ENCODE measurements around the gene GNG7. TPM values are rescaled to one million over a fixed set of nuclear protein-coding genes. Genes with fewer than 3 reads are reported as not detected.

Gene GNG7
- polyA plus RNA-seq, 3 donors: 1.1 to 1.6 (median 1.3) TPM

DNA sequence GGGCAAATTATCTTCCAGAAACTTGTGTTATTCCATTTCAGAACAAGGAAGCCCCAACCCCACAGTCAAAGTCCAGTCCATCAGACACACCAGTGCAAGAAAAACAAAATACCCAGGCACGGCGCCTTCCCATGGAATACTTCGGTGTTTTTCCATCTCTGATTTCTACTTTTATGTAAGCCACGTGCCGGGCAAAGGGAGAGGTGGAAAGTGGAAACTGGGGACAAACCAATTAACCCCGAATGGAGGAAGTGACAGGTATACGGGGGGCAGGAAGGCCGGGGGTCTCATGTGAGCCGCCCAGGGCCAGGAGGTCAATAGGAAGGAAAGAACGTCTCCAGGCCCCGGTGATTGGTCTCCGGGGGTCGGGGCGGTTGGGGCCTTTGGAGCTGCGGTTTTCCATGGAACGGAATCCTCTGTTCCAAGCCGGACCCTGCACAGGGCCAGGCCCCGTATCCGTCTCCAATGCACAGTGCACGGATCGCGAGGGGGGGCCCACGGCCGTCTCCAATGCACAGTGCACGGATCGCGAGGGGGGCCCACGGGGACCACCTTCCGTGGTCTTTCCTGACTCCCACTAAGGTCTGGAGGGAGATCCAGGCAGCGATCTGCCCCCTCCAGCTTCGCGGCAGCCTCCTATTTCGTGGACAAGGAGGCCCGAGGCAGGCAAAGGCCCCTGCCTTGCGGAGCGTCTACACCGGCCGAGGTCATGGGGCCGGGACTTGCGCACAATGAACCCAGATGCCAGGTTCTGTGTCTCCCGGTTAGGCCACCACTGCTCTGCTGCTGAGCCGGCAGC, 146.9 kb downstream of the GNG7 start:
- DNase-seq: no peak
- no peak overlapping the region for H3K4me3 ChIP-seq (replicated peaks in 1 of 3; ENCODE audit: low read depth in 2 of 3, low read length in 3 of 3)
- peaks cover 0 to 2% of the 10 kb centered on the region in 2 donors for H3K36me3 Mint-ChIP-seq
- no peaks in the 10 kb centered on the region for H3K9me3 ChIP-seq (replicated peaks in 1 of 2; ENCODE audit: control insufficient read depth in 1 of 2, insufficient read depth in 1 of 2, low read length in 2 of 2)
- WGBS (ENCODE audit: insufficient coverage): 87% methylated on average over 36 of the region's 42 CpGs
- no peaks in the 10 kb centered on the region for H4K20me1 ChIP-seq (ENCODE audit: insufficient read depth, low read length)
- H3K36me3 ChIP-seq (replicated peaks in 1 of 2; ENCODE audit: control insufficient read depth in 1 of 2, insufficient read depth in 2 of 2, low read length in 2 of 2): no peaks in the 10 kb centered on the region
- no peaks in the 10 kb centered on the region for H3K27me3 ChIP-seq (ENCODE audit: control insufficient read depth in 2 of 2, insufficient read depth in 2 of 2, low read length in 2 of 2)
- H3K4me3 Mint-ChIP-seq: no peak overlapping the region
- H3K4me1 Mint-ChIP-seq: peaks cover 25% of the 10 kb centered on the region
- no peaks in the 10 kb centered on the region for H3K79me2 ChIP-seq (ENCODE audit: insufficient read depth, low read length)
- H3K4me1 ChIP-seq (ENCODE audit: control insufficient read depth in 1 of 2, insufficient read depth in 2 of 2, low read length in 2 of 2): peaks cover 17 to 21% of the 10 kb centered on the region in 2 donors
- intact Hi-C loops (cut with micrococcal nuclease): no loop called here
- no peak overlapping the region for H2AFZ ChIP-seq (ENCODE audit: insufficient read depth, low read depth, low read length, poor library complexity, severe bottlenecking)
- no peak overlapping the region for H3K4me2 ChIP-seq (replicated peaks; ENCODE audit: extremely low read depth, low read length, poor library complexity, severe bottlenecking)
- H3K27ac Mint-ChIP-seq: peak overlapping the region in 2 of 7 donors; percentile 56 to 73
- peaks cover 0 to 2% (median 0%) of the 10 kb centered on the region in 7 donors for H3K9me3 Mint-ChIP-seq
- H3K9ac ChIP-seq (ENCODE audit: insufficient read depth, low read length, poor library complexity, severe bottlenecking): no peak overlapping the region
- TF ChIP-seq CTCF (IDR thresholded peaks at IDR 0.05): no peak
- H3K27me3 Mint-ChIP-seq (ENCODE audit: low read depth in 3 of 3): peaks cover 0 to 3% (median 0%) of the 10 kb centered on the region in 3 donors
- H3K27ac ChIP-seq (ENCODE audit: low read depth in 1 of 2, low read length in 2 of 2): no peak overlapping the region

GRCh38 chr19:2554856-2555255, 147.6 kb downstream of the GNG7 start:
- H3K9me3 Mint-ChIP-seq: peaks cover 0 to 2% (median 0%) of the 10 kb centered on the region in 7 donors
- Histone ChIP-seq H2AFZ (ENCODE audit: insufficient read depth, low read depth, low read length, poor library complexity, severe bottlenecking) (no peak overlapping the region), H3K9ac (ENCODE audit: insufficient read depth, low read length, poor library complexity, severe bottlenecking) (no peak overlapping the region), H3K36me3 (replicated peaks in 1 of 2; ENCODE audit: control insufficient read depth in 1 of 2, insufficient read depth in 2 of 2, low read length in 2 of 2) (no peaks in the 10 kb centered on the region), H3K27me3 (ENCODE audit: control insufficient read depth in 2 of 2, insufficient read depth in 2 of 2, low read length in 2 of 2) (no peaks in the 10 kb centered on the region), H3K4me1 (ENCODE audit: control insufficient read depth in 1 of 2, insufficient read depth in 2 of 2, low read length in 2 of 2) (peaks cover 25 to 29% of the 10 kb centered on the region in 2 donors), H3K4me2 (replicated peaks; ENCODE audit: extremely low read depth, low read length, poor library complexity, severe bottlenecking) (no peak overlapping the region), H4K20me1 (ENCODE audit: insufficient read depth, low read length) (no peaks in the 10 kb centered on the region), H3K27ac (ENCODE audit: low read depth in 1 of 2, low read length in 2 of 2) (no peak overlapping the region), H3K4me3 (replicated peaks in 1 of 3; ENCODE audit: low read depth in 2 of 3, low read length in 3 of 3) (no peak overlapping the region), H3K79me2 (ENCODE audit: insufficient read depth, low read length) (no peaks in the 10 kb centered on the region), H3K9me3 (replicated peaks in 1 of 2; ENCODE audit: control insufficient read depth in 1 of 2, insufficient read depth in 1 of 2, low read length in 2 of 2) (no peaks in the 10 kb centered on the region)
- no peak for TF ChIP-seq CTCF (IDR thresholded peaks at IDR 0.05)
- peaks cover 0 to 2% of the 10 kb centered on the region in 2 donors for H3K36me3 Mint-ChIP-seq
- intact Hi-C loops (cut with micrococcal nuclease): no loop called here
- peaks cover 0 to 3% (median 0%) of the 10 kb centered on the region in 3 donors for H3K27me3 Mint-ChIP-seq (ENCODE audit: low read depth in 3 of 3)
- peak overlapping the region in 3 of 7 donors; percentile 38 to 81 (median 73) for H3K27ac Mint-ChIP-seq
- peaks cover 32% of the 10 kb centered on the region for H3K4me1 Mint-ChIP-seq
- no peak overlapping the region for H3K4me3 Mint-ChIP-seq
- DNase-seq: peak in 1 of 3 donors; percentile 39
- WGBS (ENCODE audit: insufficient coverage): no CpG with 5 or more reads among the region's 6 CpGs
